ENCODE results near the gene ST8SIA1.

The ST8SIA1 gene

GRCh38 chr12:22325218-22325617 lies 9.3 kb downstream of the ST8SIA1 start:
- DNase-seq: no peak

GRCh38 chr12:22322091-22322490 lies 12.4 kb downstream of the ST8SIA1 start:
- no peak for DNase-seq

- DNase-seq: no peak
These were observed 12.9 kb downstream of the ST8SIA1 start for GRCh38 chr12:22321638-22322037.

- no peak for DNase-seq
These were observed 13.4 kb downstream of the ST8SIA1 start for GRCh38 chr12:22321018-22321605.

GRCh38 chr12:22318108-22318737 lies 16.3 kb downstream of the ST8SIA1 start:
- no peak for DNase-seq

- no peak for DNase-seq
These were observed 20.6 kb downstream of the ST8SIA1 start for GRCh38 chr12:22313963-22314330.

GRCh38 chr12:22313286-22313962 lies 21.1 kb downstream of the ST8SIA1 start:
- DNase-seq: no peak

GRCh38 chr12:22312336-22312735 lies 22.2 kb downstream of the ST8SIA1 start:
- no peak for DNase-seq

- no peak for DNase-seq
These were observed 23.8 kb downstream of the ST8SIA1 start for GRCh38 chr12:22310709-22311108.

GRCh38 chr12:22310275-22310674 lies 24.2 kb downstream of the ST8SIA1 start:
- no peak for DNase-seq

- no peak for DNase-seq
These were observed 26.7 kb downstream of the ST8SIA1 start for GRCh38 chr12:22307811-22308210.

- DNase-seq: no peak
These were observed 28.2 kb downstream of the ST8SIA1 start for GRCh38 chr12:22306311-22306710.

- no peak for DNase-seq
These were observed 30.2 kb downstream of the ST8SIA1 start for GRCh38 chr12:22304341-22304740.

- DNase-seq: no peak
These were observed 35.1 kb downstream of the ST8SIA1 start for GRCh38 chr12:22299294-22299912.

- DNase-seq: no peak
These were observed 45.3 kb downstream of the ST8SIA1 start for GRCh38 chr12:22289250-22289649.

GRCh38 chr12:22287776-22288621 lies 46.5 kb downstream of the ST8SIA1 start:
- DNase-seq: no peak

- no peak for DNase-seq
These were observed 47.4 kb downstream of the ST8SIA1 start for GRCh38 chr12:22287101-22287500.

GRCh38 chr12:22286569-22286968 lies 47.9 kb downstream of the ST8SIA1 start:
- no peak for DNase-seq

- no peak for DNase-seq
These were observed 48.7 kb downstream of the ST8SIA1 start for GRCh38 chr12:22285846-22286245.

- no peak for DNase-seq
These were observed 49.6 kb downstream of the ST8SIA1 start for GRCh38 chr12:22284871-22285270.

- DNase-seq: no peak
These were observed 51.0 kb downstream of the ST8SIA1 start for GRCh38 chr12:22283508-22283907.

GRCh38 chr12:22283006-22283506 lies 51.5 kb downstream of the ST8SIA1 start:
- DNase-seq: no peak

GRCh38 chr12:22282283-22282682 lies 52.2 kb downstream of the ST8SIA1 start:
- DNase-seq: no peak

All from NCI-H1417 treated with DMSO at 0.1 percent for 48 hours (cell line).